ENCODE data around the gene ACTR1B.
"Not testable (repeated sequence)": the region's sequence is repeated elsewhere in the genome, so short reads cannot be mapped to it uniquely, and the experiment has no call there.

Gene ACTR1B

DNA sequence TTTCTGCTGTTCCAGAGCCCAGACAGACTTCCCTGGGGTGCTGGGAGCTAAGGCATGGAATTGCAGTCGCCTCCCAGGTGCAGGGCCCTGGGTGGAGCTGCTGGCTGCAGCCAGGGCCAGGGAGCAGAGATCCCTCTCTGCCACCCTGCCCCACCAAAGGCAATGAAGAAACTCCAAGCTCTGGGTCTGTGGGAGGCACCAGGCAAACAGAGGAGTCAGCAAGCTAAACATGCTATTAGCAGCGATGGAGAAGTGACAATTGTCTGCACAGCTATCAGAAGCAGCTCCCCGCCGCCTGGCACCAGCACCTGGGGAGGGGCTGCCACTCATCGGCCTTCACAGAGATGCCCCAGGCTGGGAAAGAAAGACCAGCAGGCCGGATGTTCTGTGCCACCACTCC, 45.9 kb downstream of the ACTR1B start:
- TF ChIP-seq, protein P1, sequence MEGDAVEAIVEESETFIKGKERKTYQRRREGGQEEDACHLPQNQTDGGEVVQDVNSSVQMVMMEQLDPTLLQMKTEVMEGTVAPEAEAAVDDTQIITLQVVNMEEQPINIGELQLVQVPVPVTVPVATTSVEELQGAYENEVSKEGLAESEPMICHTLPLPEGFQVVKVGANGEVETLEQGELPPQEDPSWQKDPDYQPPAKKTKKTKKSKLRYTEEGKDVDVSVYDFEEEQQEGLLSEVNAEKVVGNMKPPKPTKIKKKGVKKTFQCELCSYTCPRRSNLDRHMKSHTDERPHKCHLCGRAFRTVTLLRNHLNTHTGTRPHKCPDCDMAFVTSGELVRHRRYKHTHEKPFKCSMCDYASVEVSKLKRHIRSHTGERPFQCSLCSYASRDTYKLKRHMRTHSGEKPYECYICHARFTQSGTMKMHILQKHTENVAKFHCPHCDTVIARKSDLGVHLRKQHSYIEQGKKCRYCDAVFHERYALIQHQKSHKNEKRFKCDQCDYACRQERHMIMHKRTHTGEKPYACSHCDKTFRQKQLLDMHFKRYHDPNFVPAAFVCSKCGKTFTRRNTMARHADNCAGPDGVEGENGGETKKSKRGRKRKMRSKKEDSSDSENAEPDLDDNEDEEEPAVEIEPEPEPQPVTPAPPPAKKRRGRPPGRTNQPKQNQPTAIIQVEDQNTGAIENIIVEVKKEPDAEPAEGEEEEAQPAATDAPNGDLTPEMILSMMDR (IDR thresholded peaks at IDR 0.05; ENCODE audit: poor library complexity, severe bottlenecking): no peak
- H3K4me3 ChIP-seq (ENCODE audit: severe bottlenecking): no peak overlapping the region
- H3K4me1 ChIP-seq (ENCODE audit: insufficient read depth, poor library complexity, severe bottlenecking): no peaks in the 10 kb centered on the region
- no peaks in the 10 kb centered on the region for H3K27me3 ChIP-seq (ENCODE audit: insufficient read depth, poor library complexity, severe bottlenecking)
- H3K36me3 ChIP-seq (ENCODE audit: low read depth): no peaks in the 10 kb centered on the region
- DNase-seq (ENCODE audit: low spot score): no peak
- no peak for ATAC-seq (ENCODE audit: low read depth)
- H3K9me3 ChIP-seq (ENCODE audit: severe bottlenecking): no peaks in the 10 kb centered on the region
- no peak overlapping the region for H3K27ac ChIP-seq (ENCODE audit: poor library complexity, severe bottlenecking)

DNA sequence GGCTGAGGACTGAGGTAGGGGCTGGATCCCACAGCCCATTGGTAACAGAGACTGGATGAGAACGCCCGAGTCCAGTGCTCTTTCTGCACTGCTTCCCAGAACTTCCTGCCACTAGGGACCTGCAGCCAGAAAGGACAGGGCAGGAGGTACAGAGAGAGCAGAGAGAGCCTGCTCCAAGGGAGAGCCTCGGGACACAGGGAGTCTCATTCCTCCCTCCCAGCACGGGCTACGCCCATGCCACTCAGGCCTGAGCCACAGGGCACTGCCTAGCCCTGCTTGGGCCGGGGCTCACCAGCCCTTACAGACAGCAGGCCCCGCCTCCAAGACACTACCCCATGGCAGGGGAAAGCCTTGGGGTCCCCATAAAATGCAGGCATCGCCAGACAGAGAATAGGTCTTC, 48.1 kb downstream of the ACTR1B start:
- not testable (repeated sequence) for H3K9me3 ChIP-seq (ENCODE audit: severe bottlenecking); H3K27me3 ChIP-seq (ENCODE audit: insufficient read depth, poor library complexity, severe bottlenecking); H3K36me3 ChIP-seq (ENCODE audit: low read depth); H3K27ac ChIP-seq (ENCODE audit: poor library complexity, severe bottlenecking); H3K4me1 ChIP-seq (ENCODE audit: insufficient read depth, poor library complexity, severe bottlenecking); H3K4me3 ChIP-seq (ENCODE audit: severe bottlenecking); DNase-seq (ENCODE audit: low spot score); ATAC-seq (ENCODE audit: low read depth)

DNA sequence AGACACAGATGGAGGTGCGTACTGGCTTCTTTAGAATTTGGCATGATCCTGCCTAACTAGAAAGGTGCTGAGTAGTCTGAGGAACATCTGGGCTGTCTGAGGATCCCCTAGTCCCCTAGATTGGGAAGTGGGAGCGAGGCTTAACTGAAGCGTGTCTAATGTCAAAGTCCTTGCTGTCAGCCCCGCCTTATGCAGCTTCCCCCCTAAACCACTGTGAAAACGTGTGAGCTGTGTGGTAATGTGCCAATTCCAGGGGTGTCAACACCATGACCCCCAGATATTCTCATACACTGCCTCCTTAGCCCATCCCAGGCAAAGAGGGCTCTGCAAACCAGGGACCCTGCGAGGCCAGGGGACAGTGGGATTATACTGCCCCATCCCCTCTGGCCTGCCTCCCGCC, 51.9 kb downstream of the ACTR1B start:
- not testable (repeated sequence) for ATAC-seq (ENCODE audit: low read depth); H3K27me3 ChIP-seq (ENCODE audit: insufficient read depth, poor library complexity, severe bottlenecking); H3K4me3 ChIP-seq (ENCODE audit: severe bottlenecking); H3K4me1 ChIP-seq (ENCODE audit: insufficient read depth, poor library complexity, severe bottlenecking); H3K36me3 ChIP-seq (ENCODE audit: low read depth); DNase-seq (ENCODE audit: low spot score); H3K9me3 ChIP-seq (ENCODE audit: severe bottlenecking); H3K27ac ChIP-seq (ENCODE audit: poor library complexity, severe bottlenecking)

DNA sequence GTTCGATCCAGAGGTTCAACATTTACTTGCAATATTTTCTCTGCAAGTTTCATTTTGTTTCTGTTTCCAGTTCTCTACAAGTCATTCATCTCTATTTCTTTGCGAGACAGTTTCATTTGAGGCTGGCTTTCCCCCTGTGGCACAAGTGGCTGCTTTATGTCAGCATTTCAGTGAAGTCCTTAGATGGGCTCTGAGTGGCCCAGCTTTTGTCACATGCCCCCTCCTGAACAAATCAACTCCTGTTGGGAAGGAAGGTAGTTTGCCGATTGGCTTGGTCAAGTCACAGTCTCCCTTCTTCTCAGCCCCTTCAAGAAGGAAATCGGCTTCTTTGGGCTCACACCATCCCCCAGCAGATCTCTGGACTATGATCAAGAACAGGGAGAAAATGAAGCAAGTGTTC, 55.1 kb downstream of the ACTR1B start:
- H3K4me1 ChIP-seq (ENCODE audit: insufficient read depth, poor library complexity, severe bottlenecking); H3K9me3 ChIP-seq (ENCODE audit: severe bottlenecking); H3K36me3 ChIP-seq (ENCODE audit: low read depth); ATAC-seq (ENCODE audit: low read depth); H3K27ac ChIP-seq (ENCODE audit: poor library complexity, severe bottlenecking); H3K27me3 ChIP-seq (ENCODE audit: insufficient read depth, poor library complexity, severe bottlenecking); DNase-seq (ENCODE audit: low spot score); H3K4me3 ChIP-seq (ENCODE audit: severe bottlenecking): not testable (repeated sequence)

All from RWPE2 (cell line).